Renal pelvis (tissue), 4 donors: ENCODE results near the gene RMC1. TPM values are rescaled to one million over a fixed set of nuclear protein-coding genes. Genes with fewer than 3 reads are reported as not detected.
"Not testable (repeated sequence)": the region's sequence is repeated elsewhere in the genome, so short reads cannot be mapped to it uniquely, and the experiment has no call there.

Experiments used
- DNase-seq: peaks from one replicate; pipeline ENCODE4 v3.0.0-alpha.2; 2013
- polyA plus RNA-seq, 3 donors: library from polyadenylated mRNA; unstranded; fragments of 120-200 nt; gene quantifications; one replicate each; pipeline ENCODE4 v1.2.1, GENCODE V29; 2013; ENCODE audit not compliant: insufficient read length in 3 of 3

Gene RMC1
- polyA plus RNA-seq, 3 donors, result 22.4 to 27.5 (median 25.5) TPM

GRCh38 chr18:23552505-23552904, 49.2 kb downstream of the RMC1 start:
- no peak for DNase-seq

- no peak for DNase-seq
Measured at GRCh38 chr18:23553887-23554286, 50.6 kb downstream of the RMC1 start.

- no peak for DNase-seq
Measured at GRCh38 chr18:23556145-23556780, 53.0 kb downstream of the RMC1 start.

- DNase-seq, result not testable (repeated sequence)
Measured at GRCh38 chr18:23557511-23557910, 54.2 kb downstream of the RMC1 start.

- no peak for DNase-seq
Measured at GRCh38 chr18:23560186-23560585, 56.9 kb downstream of the RMC1 start.

GRCh38 chr18:23563377-23564043, 60.2 kb downstream of the RMC1 start:
- no peak for DNase-seq

GRCh38 chr18:23565916-23566547, 62.7 kb downstream of the RMC1 start:
- no peak for DNase-seq

GRCh38 chr18:23567671-23568070, 64.4 kb downstream of the RMC1 start:
- no peak for DNase-seq

GRCh38 chr18:23568281-23569138, 65.2 kb downstream of the RMC1 start:
- no peak for DNase-seq

GRCh38 chr18:23569299-23570063, 66.2 kb downstream of the RMC1 start:
- DNase-seq, result no peak

GRCh38 chr18:23570912-23571504, 67.7 kb downstream of the RMC1 start:
- DNase-seq, result no peak

- DNase-seq, result no peak
Measured at GRCh38 chr18:23572012-23572411, 68.7 kb downstream of the RMC1 start.

GRCh38 chr18:23572570-23572969, 69.3 kb downstream of the RMC1 start:
- no peak for DNase-seq

GRCh38 chr18:23573020-23573419, 69.7 kb downstream of the RMC1 start:
- DNase-seq, result no peak

- DNase-seq, result no peak
Measured at GRCh38 chr18:23573626-23574431, 70.5 kb downstream of the RMC1 start.

- DNase-seq, result no peak
Measured at GRCh38 chr18:23574611-23575308, 71.4 kb downstream of the RMC1 start.

GRCh38 chr18:23575309-23575651, 72.0 kb downstream of the RMC1 start:
- no peak for DNase-seq

GRCh38 chr18:23577521-23577920, 74.2 kb downstream of the RMC1 start:
- DNase-seq, result not testable (repeated sequence)

- DNase-seq, result no peak
Measured at GRCh38 chr18:23578067-23578701, 74.9 kb downstream of the RMC1 start.
